WTC11 (cell line): Measurements from ENCODE around the gene MID1. TPM values are rescaled to one million over a fixed set of nuclear protein-coding genes. Genes with fewer than 3 reads are reported as not detected.

Source experiments
- ATAC-seq: fragments of 200-7000 bp; cut with Tn5 transposase; 2 replicates; pipeline ENCODE4 v1.10.0; 2021; ENCODE audit warnings: mild to moderate bottlenecking, moderate library complexity
- CTCF ChIA-PET: fragments of 300-600 bp; sonication (Branson Sonifier 250); formaldehyde crosslinking; loops from one replicate; lab custom pipeline; 2021; ENCODE audit warnings: antibody characterized with exemption; lab: Charles Lee
- POLR2A ChIA-PET: fragments of 350-600 bp; sonication (Branson Sonifier 250); formaldehyde crosslinking; loops from one replicate; lab custom pipeline; 2021; ENCODE audit warnings: antibody characterized with exemption; lab: Charles Lee
- DNase-seq: peaks from one replicate; pipeline ENCODE4 v3.0.0; 2021; ENCODE audit warnings: low spot score
- H3K27ac Mint-ChIP-seq: 2 replicates; pipeline ENCODE4 v1.8.0; 2021; ENCODE audit warnings: mixed read lengths
- H3K27me3 Mint-ChIP-seq: 2 replicates; pipeline ENCODE4 v1.8.0; 2021; ENCODE audit warnings: low read depth, mild to moderate bottlenecking, moderate library complexity, mixed read lengths
- H3K36me3 Mint-ChIP-seq: 2 replicates; pipeline ENCODE4 v1.8.0; 2021; ENCODE audit warnings: mixed read lengths
- H3K4me1 Mint-ChIP-seq: 2 replicates; pipeline ENCODE4 v1.8.0; 2022; ENCODE audit warnings: mixed read lengths
- H3K4me3 Mint-ChIP-seq: 2 replicates; pipeline ENCODE4 v1.8.0; 2021; ENCODE audit warnings: mild to moderate bottlenecking, moderate library complexity, mixed read lengths
- H3K9me3 Mint-ChIP-seq: 2 replicates; pipeline ENCODE4 v1.8.0; 2021; ENCODE audit warnings: mixed read lengths
- AFF4 ChIP-seq: sonication (generic); formaldehyde crosslinking; IDR thresholded peaks from 2 replicates; pipeline ENCODE4 v1.8.1; 2023; ENCODE audit warnings: mild to moderate bottlenecking, missing genetic modification reagents, borderline replicate concordance
- CREM ChIP-seq: sonication (generic); formaldehyde crosslinking; IDR thresholded peaks from 2 replicates; pipeline ENCODE4 v1.8.1; 2022; ENCODE audit warnings: mild to moderate bottlenecking, missing genetic modification reagents, moderate library complexity
- FOXP4 ChIP-seq: sonication (generic); formaldehyde crosslinking; IDR thresholded peaks from 2 replicates; pipeline ENCODE4 v1.8.0; 2022; ENCODE audit warnings: mild to moderate bottlenecking, missing genetic modification reagents
- HMGA2 ChIP-seq: fragments of 250-450 bp; sonication (Bioruptor Pico); IDR thresholded peaks from 2 replicates; pipeline ENCODE4 v1.4.0; 2021; ENCODE audit warnings: mild to moderate bottlenecking, moderate library complexity
- NR3C1 ChIP-seq: sonication (generic); formaldehyde crosslinking; conservative IDR thresholded peaks from 2 replicates; pipeline ENCODE4 v1.8.1; 2023; ENCODE audit warnings: low read depth, mild to moderate bottlenecking, missing genetic modification reagents
- SMAD4 ChIP-seq: sonication (generic); formaldehyde crosslinking; IDR thresholded peaks from 2 replicates; pipeline ENCODE4 v1.8.0; 2022; ENCODE audit warnings: mild to moderate bottlenecking, missing genetic modification reagents
- STAT6 ChIP-seq: sonication (generic); formaldehyde crosslinking; conservative IDR thresholded peaks from 2 replicates; pipeline ENCODE4 v1.8.1; 2023; ENCODE audit warnings: mild to moderate bottlenecking, low read depth, missing genetic modification reagents, moderate library complexity
- TP53 ChIP-seq: sonication (generic); formaldehyde crosslinking; IDR thresholded peaks from 2 replicates; pipeline ENCODE4 v1.8.1; 2023; ENCODE audit warnings: mild to moderate bottlenecking, missing genetic modification reagents
- ZNF121 ChIP-seq: sonication (generic); formaldehyde crosslinking; IDR thresholded peaks from 2 replicates; pipeline ENCODE4 v1.8.0; 2023; ENCODE audit warnings: missing genetic modification reagents
- ZNF219 ChIP-seq: sonication (generic); formaldehyde crosslinking; IDR thresholded peaks from 2 replicates; pipeline ENCODE4 v1.8.0; 2023; ENCODE audit warnings: missing genetic modification reagents, mild to moderate bottlenecking, borderline replicate concordance
- ZNF532 ChIP-seq: fragments of 250-450 bp; sonication (Bioruptor Pico); IDR thresholded peaks from 2 replicates; pipeline ENCODE4 v1.9.0; 2021; ENCODE audit warnings: mild to moderate bottlenecking, borderline replicate concordance
- ZNF671 ChIP-seq: fragments of 250-450 bp; sonication (Bioruptor Pico); IDR thresholded peaks from 2 replicates; pipeline ENCODE4 v1.8.0; 2021; ENCODE audit warnings: mild to moderate bottlenecking
- total RNA-seq: library from RNA; stranded (reverse); gene quantifications from 3 replicates; pipeline ENCODE4 v1.2.3, GENCODE V29; 2021
- TF ChIP-seq, protein P1 (sequence below): sonication (generic); formaldehyde crosslinking; IDR thresholded peaks from 2 replicates; pipeline ENCODE4 v1.8.1; 2023; ENCODE audit warnings: mild to moderate bottlenecking, missing genetic modification reagents
- TF ChIP-seq, protein P2 (sequence below): sonication (generic); formaldehyde crosslinking; IDR thresholded peaks from 2 replicates; pipeline ENCODE4 v1.8.0; 2022; ENCODE audit warnings: mild to moderate bottlenecking, missing genetic modification reagents
- TF ChIP-seq, protein P3 (sequence below): sonication (generic); formaldehyde crosslinking; IDR thresholded peaks from 2 replicates; pipeline ENCODE4 v1.8.1; 2023; ENCODE audit warnings: mild to moderate bottlenecking, missing genetic modification reagents, moderate library complexity

Gene MID1
- total RNA-seq, 1 experiment from 2014 or later: 52.2 TPM

GRCh38 chrX:10628906-10629305, 8.5 kb upstream of the MID1 start:
- DNase-seq: no peak
- H3K36me3 Mint-ChIP-seq: 0 out of 2 replicates have a peak, but pooled peaks cover 3% of the 10 kb centered on the region
- no peak overlapping the region for H3K27ac Mint-ChIP-seq
- POLR2A ChIA-PET: interaction anchor here (1.7 kb wide), 1 partner anchor 9 kb away, joined by 8 read pairs; the partner anchor contains the start of gene MID1
- peaks cover 6% of the 10 kb centered on the region; the same call in 1 of the 2 replicates for H3K9me3 Mint-ChIP-seq
- CTCF ChIA-PET: no interaction called here
- H3K27me3 Mint-ChIP-seq: no peaks in the 10 kb centered on the region; the same call in 1 of the 2 replicates
- H3K4me3 Mint-ChIP-seq: no peak overlapping the region
- TF ChIP-seq ZNF532 (CRISPR knock-in tag) (no peak), ZNF219 (no peak), SMAD4 (CRISPR knock-in tag) (no peak), FOXP4 (CRISPR knock-in tag) (no peak), CREM (CRISPR knock-in tag) (no peak), ZNF121 (CRISPR knock-in tag) (no peak), TP53 (CRISPR knock-in tag) (no peak), HMGA2 (no peak), AFF4 (CRISPR knock-in tag) (no peak), NR3C1 (no peak), ZNF671 (no peak), STAT6 (CRISPR knock-in tag) (no peak)
- TF ChIP-seq, protein P1, sequence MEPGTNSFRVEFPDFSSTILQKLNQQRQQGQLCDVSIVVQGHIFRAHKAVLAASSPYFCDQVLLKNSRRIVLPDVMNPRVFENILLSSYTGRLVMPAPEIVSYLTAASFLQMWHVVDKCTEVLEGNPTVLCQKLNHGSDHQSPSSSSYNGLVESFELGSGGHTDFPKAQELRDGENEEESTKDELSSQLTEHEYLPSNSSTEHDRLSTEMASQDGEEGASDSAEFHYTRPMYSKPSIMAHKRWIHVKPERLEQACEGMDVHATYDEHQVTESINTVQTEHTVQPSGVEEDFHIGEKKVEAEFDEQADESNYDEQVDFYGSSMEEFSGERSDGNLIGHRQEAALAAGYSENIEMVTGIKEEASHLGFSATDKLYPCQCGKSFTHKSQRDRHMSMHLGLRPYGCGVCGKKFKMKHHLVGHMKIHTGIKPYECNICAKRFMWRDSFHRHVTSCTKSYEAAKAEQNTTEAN: no peak
- TF ChIP-seq, protein P2, sequence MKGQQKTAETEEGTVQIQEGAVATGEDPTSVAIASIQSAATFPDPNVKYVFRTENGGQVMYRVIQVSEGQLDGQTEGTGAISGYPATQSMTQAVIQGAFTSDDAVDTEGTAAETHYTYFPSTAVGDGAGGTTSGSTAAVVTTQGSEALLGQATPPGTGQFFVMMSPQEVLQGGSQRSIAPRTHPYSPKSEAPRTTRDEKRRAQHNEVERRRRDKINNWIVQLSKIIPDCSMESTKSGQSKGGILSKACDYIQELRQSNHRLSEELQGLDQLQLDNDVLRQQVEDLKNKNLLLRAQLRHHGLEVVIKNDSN (CRISPR knock-in tag): no peak
- TF ChIP-seq, protein P3, sequence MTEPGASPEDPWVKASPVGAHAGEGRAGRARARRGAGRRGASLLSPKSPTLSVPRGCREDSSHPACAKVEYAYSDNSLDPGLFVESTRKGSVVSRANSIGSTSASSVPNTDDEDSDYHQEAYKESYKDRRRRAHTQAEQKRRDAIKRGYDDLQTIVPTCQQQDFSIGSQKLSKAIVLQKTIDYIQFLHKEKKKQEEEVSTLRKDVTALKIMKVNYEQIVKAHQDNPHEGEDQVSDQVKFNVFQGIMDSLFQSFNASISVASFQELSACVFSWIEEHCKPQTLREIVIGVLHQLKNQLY (CRISPR knock-in tag): no peak
- peaks cover 9% of the 10 kb centered on the region for H3K4me1 Mint-ChIP-seq
- no peak for ATAC-seq
